H9 (cell line): Measurements from ENCODE around the gene SMARCA1. TPM values are rescaled to one million over a fixed set of nuclear protein-coding genes. Genes with fewer than 3 reads are reported as not detected.

Experiments
- DNase-seq: peaks from one replicate; pipeline ENCODE4 v3.0.0-alpha.2; 2017
- H2AFZ ChIP-seq: one replicate; pipeline ENCODE4 v1.6.1; 2013; ENCODE audit warnings: mild to moderate bottlenecking, low read length, control low read depth, moderate library complexity
- H2AK5ac ChIP-seq: 2 replicates; pipeline ENCODE4 v1.6.1; 2013; ENCODE audit warnings: low read length, control low read depth, mixed read lengths; ENCODE audit not compliant: insufficient read length
- H2BK120ac ChIP-seq: one replicate; pipeline ENCODE4 v1.6.1; 2013; ENCODE audit warnings: low read depth, mild to moderate bottlenecking, low read length, control low read depth, inconsistent platforms; ENCODE audit not compliant: poor library complexity, severe bottlenecking
- H2BK12ac ChIP-seq: 2 replicates; pipeline ENCODE4 v1.6.1; 2013; ENCODE audit warnings: low read length, control low read depth, mixed read lengths, low read depth; ENCODE audit not compliant: insufficient read length
- H2BK15ac ChIP-seq: 2 replicates; pipeline ENCODE4 v1.6.1; 2013; ENCODE audit warnings: low read depth, low read length, control low read depth
- H2BK20ac ChIP-seq: one replicate; pipeline ENCODE4 v1.6.1; 2013; ENCODE audit warnings: low read depth, mild to moderate bottlenecking, low read length, control low read depth, inconsistent platforms; ENCODE audit not compliant: poor library complexity, severe bottlenecking
- H2BK5ac ChIP-seq: 2 replicates; pipeline ENCODE4 v1.6.1; 2013; ENCODE audit warnings: low read length, control low read depth, mixed read lengths; ENCODE audit not compliant: insufficient read length
- H3K14ac ChIP-seq: 2 replicates; pipeline ENCODE4 v1.6.1; 2013; ENCODE audit warnings: low read length, control low read depth; ENCODE audit not compliant: insufficient read depth
- H3K18ac ChIP-seq: 2 replicates; pipeline ENCODE4 v1.6.1; 2013; ENCODE audit warnings: low read depth, mild to moderate bottlenecking, mixed read lengths, low read length, control low read depth; ENCODE audit not compliant: insufficient read length
- H3K23ac ChIP-seq: 2 replicates; pipeline ENCODE4 v1.6.1; 2013; ENCODE audit warnings: low read length, control low read depth, mixed read lengths, low read depth; ENCODE audit not compliant: insufficient read length
- H3K23me2 ChIP-seq: 2 replicates; pipeline ENCODE4 v1.6.1; 2013; ENCODE audit warnings: low read depth, mild to moderate bottlenecking, mixed read lengths, low read length, control low read depth; ENCODE audit not compliant: insufficient read length, poor library complexity, severe bottlenecking
- H3K27ac ChIP-seq: 2 replicates; pipeline ENCODE4 v1.5.1; 2013; ENCODE audit warnings: low read length, control low read depth, mixed read lengths, low read depth; ENCODE audit not compliant: insufficient read length
- H3K27me3 ChIP-seq: 2 replicates; pipeline ENCODE4 v1.6.1; 2013; ENCODE audit warnings: low read length, control low read depth, inconsistent platforms; ENCODE audit not compliant: insufficient read depth
- H3K4ac ChIP-seq: 2 replicates; pipeline ENCODE4 v1.6.1; 2013; ENCODE audit warnings: low read depth, mild to moderate bottlenecking, control low read depth, inconsistent platforms, low read length, moderate library complexity
- H3K4me1 ChIP-seq: 2 replicates; pipeline ENCODE4 v1.6.1; 2013; ENCODE audit warnings: low read length, control low read depth, inconsistent platforms; ENCODE audit not compliant: insufficient read depth
- H3K4me2 ChIP-seq: 2 replicates; pipeline ENCODE4 v1.6.1; 2013; ENCODE audit warnings: low read length, control low read depth, mixed read lengths; ENCODE audit not compliant: insufficient read length, insufficient read depth
- H3K56ac ChIP-seq: 2 replicates; pipeline ENCODE4 v1.6.1; 2013; ENCODE audit warnings: low read depth, mild to moderate bottlenecking, mixed read lengths, low read length, control low read depth; ENCODE audit not compliant: insufficient read length
- H3K79me1 ChIP-seq: 2 replicates; pipeline ENCODE4 v1.6.1; 2013; ENCODE audit warnings: low read depth, mild to moderate bottlenecking, moderate library complexity, low read length, control low read depth, inconsistent platforms; ENCODE audit not compliant: insufficient read depth, poor library complexity, severe bottlenecking
- H3K79me2 ChIP-seq: 2 replicates; pipeline ENCODE4 v1.6.1; 2013; ENCODE audit warnings: low read length, control low read depth, inconsistent platforms; ENCODE audit not compliant: insufficient read depth
- H3K9ac ChIP-seq: 2 replicates; pipeline ENCODE4 v1.6.1; 2013; ENCODE audit warnings: low read length, control low read depth, mixed read lengths; ENCODE audit not compliant: insufficient read length; ENCODE audit errors: extremely low read depth
- H3K9me3 ChIP-seq: one replicate; pipeline ENCODE4 v1.6.1; 2013; ENCODE audit warnings: low read depth, low read length, inconsistent platforms; ENCODE audit not compliant: control insufficient read depth
- H3T11ph ChIP-seq: one replicate; pipeline ENCODE4 v1.6.1; 2013; ENCODE audit warnings: mild to moderate bottlenecking, low read length, control low read depth, inconsistent platforms
- H4K20me1 ChIP-seq: one replicate; pipeline ENCODE4 v1.6.1; 2013; ENCODE audit not compliant: control insufficient read depth, insufficient read length, insufficient read depth
- H4K5ac ChIP-seq: 2 replicates; pipeline ENCODE4 v1.6.1; 2013; ENCODE audit warnings: low read depth, mild to moderate bottlenecking, mixed read lengths, low read length, control low read depth; ENCODE audit not compliant: insufficient read length
- H4K8ac ChIP-seq: replicated peaks from 2 replicates; pipeline ENCODE4 v1.6.1; 2013; ENCODE audit warnings: low read length, control low read depth, mixed read lengths, low read depth; ENCODE audit not compliant: insufficient read length
- H4K91ac ChIP-seq: 2 replicates; pipeline ENCODE4 v1.6.1; 2013; ENCODE audit warnings: low read depth, mild to moderate bottlenecking, moderate library complexity, mixed read lengths, low read length, control low read depth; ENCODE audit not compliant: insufficient read length
- H3K27ac Mint-ChIP-seq, 3 experiments: 2 replicates in 2 of 3; 3 replicates in 1 of 3; pipeline ENCODE4 v1.8.0; 2020 to 2021; ENCODE audit warnings: mixed read lengths in 3 of 3, mild to moderate bottlenecking in 1 of 3, moderate library complexity in 1 of 3
- H3K27me3 Mint-ChIP-seq: 2 replicates; pipeline ENCODE4 v1.8.0; 2021; ENCODE audit warnings: low read depth, mild to moderate bottlenecking, moderate library complexity, mixed read lengths
- H3K36me3 Mint-ChIP-seq, 3 experiments: 2 replicates in 2 of 3; 3 replicates in 1 of 3; pipeline ENCODE4 v1.8.0; 2020 to 2021; ENCODE audit warnings: low read depth in 3 of 3, mixed read lengths in 3 of 3; ENCODE audit not compliant: insufficient read depth in 1 of 3
- H3K4me1 Mint-ChIP-seq, 2 experiments: 2 replicates each; pipeline ENCODE4 v1.8.0; 2020; ENCODE audit warnings: mixed read lengths in 2 of 2
- H3K4me3 Mint-ChIP-seq, 2 experiments: 2 replicates in 1 of 2; 3 replicates in 1 of 2; pipeline ENCODE4 v1.8.0; 2020 to 2021; ENCODE audit warnings: mild to moderate bottlenecking in 2 of 2, mixed read lengths in 2 of 2, moderate library complexity in 1 of 2
- H3K9me3 Mint-ChIP-seq, 2 experiments: 2 replicates in 1 of 2; 3 replicates in 1 of 2; pipeline ENCODE4 v1.8.0; 2020; ENCODE audit warnings: mild to moderate bottlenecking in 2 of 2, mixed read lengths in 2 of 2, moderate library complexity in 1 of 2
- CTCF ChIP-seq: fragments of 200-600 bp; sonication (generic); conservative IDR thresholded peaks from 3 replicates; pipeline ENCODE4 v1.8.0; 2021; ENCODE audit warnings: antibody characterized with exemption, mild to moderate bottlenecking
- WGBS: extraction: QIAGEN DNeasy Blood & Tissue Kit; methylation state at CpG from one replicate; pipeline ENCODE4 v1.1.7; 2013; ENCODE audit warnings: missing lambda C conversion rate, low lambda C conversion rate, mixed read lengths; ENCODE audit not compliant: insufficient read length; ENCODE audit errors: extremely low coverage; 5-methylcytosine and 5-hydroxymethylcytosine counted together
- total RNA-seq: library from RNA; stranded (reverse); gene quantifications from 2 replicates; pipeline ENCODE4 v1.2.1, GENCODE V29; 2021

Gene SMARCA1
- total RNA-seq, 1 experiment from 2014 or later, result 105 TPM

GRCh38 chrX:129524250-129524850, 1.1 kb upstream of the SMARCA1 start:
- H2AK5ac ChIP-seq, result no peak overlapping the region
- no peaks in the 10 kb centered on the region for H3K4me1 ChIP-seq
- no peak overlapping the region for H2BK12ac ChIP-seq
- peaks cover 9% of the 10 kb centered on the region; the same call in 1 of the 2 replicates for H3K79me2 ChIP-seq
- H3K18ac ChIP-seq, result no peak overlapping the region
- H3K23me2 ChIP-seq, result no peaks in the 10 kb centered on the region
- no peak overlapping the region for H3K4ac ChIP-seq
- H3K79me1 ChIP-seq, result no peaks in the 10 kb centered on the region
- H2BK20ac ChIP-seq, result peak overlapping the region; percentile 11
- no peaks in the 10 kb centered on the region for H4K20me1 ChIP-seq
- H3K27ac Mint-ChIP-seq, result peak overlapping the region in 1 of 3 experiments; percentile 96; a peak in 3 of 7 replicates
- H3K27ac ChIP-seq, result no peak overlapping the region
- H3K14ac ChIP-seq, result no peak overlapping the region
- no peak overlapping the region for H4K5ac ChIP-seq
- peaks cover 10 to 18% of the 10 kb centered on the region in 2 experiments for H3K4me1 Mint-ChIP-seq
- no peak overlapping the region for H3K9ac ChIP-seq
- no peak overlapping the region for H2AFZ ChIP-seq
- no peak overlapping the region for H2BK5ac ChIP-seq
- H3K9me3 Mint-ChIP-seq, result no peaks in the 10 kb centered on the region
- no CpG with 5 or more reads among the region's 3 CpGs for WGBS
- H4K91ac ChIP-seq, result no peak overlapping the region
- H3K56ac ChIP-seq, result no peak overlapping the region
- no peak overlapping the region for H4K8ac ChIP-seq
- H3K4me3 Mint-ChIP-seq, result peak overlapping the region; percentile 85 to 94
- peaks cover 0 to 5% (median 0%) of the 10 kb centered on the region in 3 experiments; a peak in 3 of 7 replicates for H3K36me3 Mint-ChIP-seq
- peaks cover 5% of the 10 kb centered on the region; the same call in 1 of the 2 replicates for H3K27me3 Mint-ChIP-seq
- no peak for DNase-seq
- no peak overlapping the region for H3T11ph ChIP-seq
- no peak overlapping the region for H2BK120ac ChIP-seq
- no peak for TF ChIP-seq CTCF
- H3K9me3 ChIP-seq, result no peaks in the 10 kb centered on the region
- no peak overlapping the region for H3K23ac ChIP-seq
- no peaks in the 10 kb centered on the region for H3K27me3 ChIP-seq
- H3K4me2 ChIP-seq, result no peak overlapping the region
- no peak overlapping the region for H2BK15ac ChIP-seq
